ENCODE results near the gene ADAMTSL5. TPM values are rescaled to one million over a fixed set of nuclear protein-coding genes. Genes with fewer than 3 reads are reported as not detected.
A peak's percentile ranks its signal among the peaks of the same experiment; 100 is the strongest.
"Not testable (repeated sequence)": the region's sequence is repeated elsewhere in the genome, so short reads cannot be mapped to it uniquely, and the experiment has no call there.

Gene ADAMTSL5
- total and polyA plus RNA-seq, 10 donors = 0.13 to 2.0 (median 0.50) TPM

DNA sequence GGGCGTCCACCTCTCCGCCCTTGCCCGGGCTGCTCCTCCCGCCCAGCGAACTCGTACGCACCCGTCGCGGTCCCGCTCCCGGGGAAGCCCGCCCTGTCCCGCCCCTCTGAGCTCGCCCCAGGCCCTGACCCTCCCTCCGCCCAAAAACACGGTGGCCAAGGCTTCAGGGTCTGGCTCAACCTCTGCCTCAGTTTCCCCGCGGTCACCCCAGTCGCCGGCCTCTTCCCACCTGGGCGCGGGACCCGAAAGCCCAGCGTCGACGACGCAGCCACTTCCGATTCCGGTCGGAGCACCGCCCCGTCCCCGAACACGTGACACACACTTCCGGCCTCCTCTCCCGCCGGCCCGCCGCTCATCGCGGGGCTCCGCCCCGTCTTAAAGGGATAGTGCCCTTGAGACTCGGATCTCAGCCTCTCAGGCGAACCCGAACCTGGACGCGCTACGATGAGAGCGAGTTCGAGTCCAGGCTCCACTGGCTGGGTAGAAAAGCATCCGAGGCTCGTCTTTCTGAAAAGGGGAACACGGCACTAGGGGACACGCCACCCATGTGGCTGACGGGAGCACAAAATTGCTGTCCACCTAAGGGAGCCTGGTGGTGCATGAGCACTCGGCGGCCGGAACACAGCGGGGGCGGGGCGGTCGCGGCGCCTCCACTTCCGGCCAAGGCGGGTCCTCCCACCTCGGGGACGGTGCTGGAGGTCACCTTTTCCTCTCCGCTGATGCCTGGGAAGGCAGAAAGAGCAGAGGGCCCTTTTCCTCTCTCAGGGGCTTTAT lies 33.7 kb downstream of the ADAMTSL5 start, which contains the start of gene C19orf25:
Gene C19orf25, minus strand, starts transcription at position 282 of the 774 bp plus-strand sequence. CDS start 312 bp downstream, outside the sequence.
- TF ChIP-seq POLR2A (IDR thresholded peaks at IDR 0.05) = peak in 2 of 3 donors; percentile 37 to 61
- TF ChIP-seq, protein P1, sequence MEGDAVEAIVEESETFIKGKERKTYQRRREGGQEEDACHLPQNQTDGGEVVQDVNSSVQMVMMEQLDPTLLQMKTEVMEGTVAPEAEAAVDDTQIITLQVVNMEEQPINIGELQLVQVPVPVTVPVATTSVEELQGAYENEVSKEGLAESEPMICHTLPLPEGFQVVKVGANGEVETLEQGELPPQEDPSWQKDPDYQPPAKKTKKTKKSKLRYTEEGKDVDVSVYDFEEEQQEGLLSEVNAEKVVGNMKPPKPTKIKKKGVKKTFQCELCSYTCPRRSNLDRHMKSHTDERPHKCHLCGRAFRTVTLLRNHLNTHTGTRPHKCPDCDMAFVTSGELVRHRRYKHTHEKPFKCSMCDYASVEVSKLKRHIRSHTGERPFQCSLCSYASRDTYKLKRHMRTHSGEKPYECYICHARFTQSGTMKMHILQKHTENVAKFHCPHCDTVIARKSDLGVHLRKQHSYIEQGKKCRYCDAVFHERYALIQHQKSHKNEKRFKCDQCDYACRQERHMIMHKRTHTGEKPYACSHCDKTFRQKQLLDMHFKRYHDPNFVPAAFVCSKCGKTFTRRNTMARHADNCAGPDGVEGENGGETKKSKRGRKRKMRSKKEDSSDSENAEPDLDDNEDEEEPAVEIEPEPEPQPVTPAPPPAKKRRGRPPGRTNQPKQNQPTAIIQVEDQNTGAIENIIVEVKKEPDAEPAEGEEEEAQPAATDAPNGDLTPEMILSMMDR (IDR thresholded peaks at IDR 0.05 in 8 of 11, conservative IDR thresholded peaks at IDR 0.05 in 3 of 11) = peak in 1 of 11 experiments; percentile 15
- peak; percentile 95 to 96 (median 95) for TF ChIP-seq POLR2AphosphoS5 (IDR thresholded peaks at IDR 0.05)
- H3K4me1 ChIP-seq = peaks cover 11 to 63% (median 33%) of the 10 kb centered on the region in 6 donors
- H3K27me3 ChIP-seq (replicated peaks in 1 of 7) = peaks cover 0 to under 1% (median 0%) of the 10 kb centered on the region in 7 donors
- DNase-seq = peak; percentile 99
- H3K9me3 ChIP-seq = no peaks in the 10 kb centered on the region
- intact Hi-C loops (cut with DNase I; ENCODE audit: low total_unique reads) = no loop called here
- peak within 1 kb of the TSS; percentile 94 to 99 (median 97) for H3K4me3 ChIP-seq
- peak within 1 kb of the TSS; percentile 75 to 94 (median 85) for H3K27ac ChIP-seq
- peaks cover 0 to 38% (median 23%) of the 10 kb centered on the region in 6 donors for H3K36me3 ChIP-seq
- WGBS, 5 donors = 0 to 1% (median 0%) methylated on average over 34 to 71 of the region's 71 CpGs

DNA sequence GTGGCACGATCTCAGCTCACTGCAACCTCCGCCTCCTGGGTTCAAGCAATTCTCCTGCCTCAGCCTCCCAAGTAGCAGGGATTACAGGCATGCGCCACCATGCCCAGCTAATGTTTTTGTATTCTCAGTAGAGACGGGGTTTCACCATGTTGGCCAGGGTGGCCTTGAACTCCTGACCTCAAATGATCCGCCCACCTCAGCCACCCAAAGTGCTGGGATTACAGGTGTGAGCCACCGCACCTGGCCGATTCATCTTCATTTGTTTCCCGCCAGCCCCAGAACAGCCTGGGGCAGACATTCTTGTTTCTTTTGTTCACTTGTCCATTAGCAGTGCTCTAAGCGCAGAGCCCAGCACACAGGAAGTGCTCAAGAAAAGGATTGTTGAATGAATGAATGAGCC lies 35.8 kb downstream of the ADAMTSL5 start:
- DNase-seq; H3K9me3 ChIP-seq; intact Hi-C loops (cut with DNase I; ENCODE audit: low total_unique reads); H3K4me3 ChIP-seq; H3K27ac ChIP-seq: not testable (repeated sequence)
- peaks cover 0 to 21% (median 13%) of the 10 kb centered on the region in 7 donors for H3K27me3 ChIP-seq (replicated peaks in 1 of 7)
- H3K36me3 ChIP-seq = peaks cover 0 to 45% (median 25%) of the 10 kb centered on the region in 6 donors
- H3K4me1 ChIP-seq = peaks cover 11 to 83% (median 39%) of the 10 kb centered on the region in 6 donors
- 93 to 96% (median 94%) methylated on average over 9 of the region's 9 CpGs for WGBS, 5 donors

DNA sequence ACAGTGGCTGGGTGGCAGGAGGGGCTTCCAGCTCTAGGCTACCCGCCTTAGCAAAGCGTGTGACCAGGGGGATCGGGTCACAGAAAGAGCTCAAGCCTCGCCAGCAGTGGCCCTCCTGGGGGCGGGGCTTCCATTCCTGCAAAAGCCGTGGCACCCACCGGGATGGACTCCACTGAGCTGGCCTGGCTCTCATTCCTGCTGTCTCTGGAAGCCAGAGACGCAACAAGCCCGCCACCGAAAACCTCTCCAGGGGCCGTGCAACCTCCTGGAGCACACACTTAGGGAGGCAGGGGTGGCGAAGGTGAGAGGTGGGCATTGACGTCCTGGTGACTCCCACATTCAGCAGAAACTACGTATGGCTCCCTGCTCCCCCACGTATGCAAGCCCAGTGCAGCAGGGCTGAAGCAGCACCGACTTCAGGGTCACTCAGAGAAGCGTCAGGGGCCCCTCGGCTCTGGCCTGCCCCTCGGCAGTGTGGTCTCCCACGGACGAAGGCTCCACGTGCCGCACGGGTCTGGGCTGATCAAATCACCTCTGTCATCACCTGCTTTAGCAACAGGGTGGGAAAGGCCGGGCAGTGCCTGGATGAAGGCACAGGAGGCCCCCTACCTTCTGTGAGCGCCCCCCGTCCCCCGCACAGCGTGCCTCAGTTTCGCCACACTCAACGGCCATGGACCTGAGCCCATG lies 36.9 kb downstream of the ADAMTSL5 start:
- Histone ChIP-seq H3K4me1 (peaks cover 21 to 92% (median 51%) of the 10 kb centered on the region in 6 donors), H3K4me3 (no peak overlapping the region), H3K27ac (no peak overlapping the region), H3K27me3 (replicated peaks in 1 of 7) (peaks cover 6 to 33% (median 24%) of the 10 kb centered on the region in 7 donors), H3K9me3 (no peaks in the 10 kb centered on the region), H3K36me3 (peaks cover 0 to 45% (median 25%) of the 10 kb centered on the region in 6 donors)
- 89 to 94% (median 92%) methylated on average over 21 to 31 of the region's 31 CpGs for WGBS, 5 donors
- intact Hi-C loops (cut with DNase I; ENCODE audit: low total_unique reads) = no loop called here
- TF ChIP-seq POLR2AphosphoS5 (IDR thresholded peaks at IDR 0.05) (peak in 1 of 3 donors; percentile 30), POLR2A (IDR thresholded peaks at IDR 0.05) (no peak)
- peak; percentile 70 for DNase-seq

DNA sequence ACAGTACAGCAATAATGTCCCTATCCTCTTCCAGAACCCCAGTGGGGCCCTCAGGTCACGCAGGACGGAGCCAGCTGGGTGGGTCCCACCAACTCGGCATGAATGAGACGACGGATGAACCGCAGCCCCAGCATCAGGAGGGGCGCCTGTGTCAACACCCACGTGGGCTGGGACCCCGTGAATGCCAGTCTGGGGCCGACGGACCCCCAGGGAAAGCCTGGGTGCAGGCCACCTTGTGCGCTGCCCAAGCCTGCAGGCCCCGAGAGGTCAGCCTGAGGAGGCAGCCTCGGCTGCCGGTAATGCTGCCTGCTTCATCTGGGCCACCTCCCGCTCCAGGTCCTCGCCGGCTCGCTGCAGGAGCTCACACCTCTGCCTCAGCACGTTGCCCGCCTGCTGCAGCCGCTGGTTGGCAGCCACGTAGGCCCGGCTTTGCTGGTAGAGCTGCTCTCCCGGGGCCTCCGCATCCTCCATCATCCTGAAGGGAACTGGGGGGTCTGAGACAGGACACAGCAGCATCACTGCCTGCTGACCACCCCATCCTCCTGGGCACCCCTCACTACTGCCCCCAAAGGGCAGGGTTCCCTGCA lies 38.0 kb downstream of the ADAMTSL5 start:
- no peak for DNase-seq
- TF ChIP-seq POLR2AphosphoS5 (IDR thresholded peaks at IDR 0.05) (no peak), POLR2A (IDR thresholded peaks at IDR 0.05) (no peak)
- TF ChIP-seq, protein P1 (IDR thresholded peaks at IDR 0.05 in 8 of 11, conservative IDR thresholded peaks at IDR 0.05 in 3 of 11) = no peak
- intact Hi-C loops (cut with DNase I; ENCODE audit: low total_unique reads) = no loop called here
- Histone ChIP-seq H3K36me3 (peaks cover 0 to 45% (median 25%) of the 10 kb centered on the region in 6 donors), H3K4me3 (no peak overlapping the region), H3K9me3 (no peaks in the 10 kb centered on the region), H3K27me3 (replicated peaks in 1 of 7) (peaks cover 8 to 43% (median 35%) of the 10 kb centered on the region in 7 donors), H3K4me1 (peaks cover 32 to 95% (median 60%) of the 10 kb centered on the region in 6 donors), H3K27ac (no peak overlapping the region)
- 90 to 95% (median 93%) methylated on average over 6 to 26 of the region's 26 CpGs for WGBS, 5 donors

All from spleen (tissue), 11 donors.